ENCODE results near the gene GALNTL6.

GALNTL6 gene

DNA sequence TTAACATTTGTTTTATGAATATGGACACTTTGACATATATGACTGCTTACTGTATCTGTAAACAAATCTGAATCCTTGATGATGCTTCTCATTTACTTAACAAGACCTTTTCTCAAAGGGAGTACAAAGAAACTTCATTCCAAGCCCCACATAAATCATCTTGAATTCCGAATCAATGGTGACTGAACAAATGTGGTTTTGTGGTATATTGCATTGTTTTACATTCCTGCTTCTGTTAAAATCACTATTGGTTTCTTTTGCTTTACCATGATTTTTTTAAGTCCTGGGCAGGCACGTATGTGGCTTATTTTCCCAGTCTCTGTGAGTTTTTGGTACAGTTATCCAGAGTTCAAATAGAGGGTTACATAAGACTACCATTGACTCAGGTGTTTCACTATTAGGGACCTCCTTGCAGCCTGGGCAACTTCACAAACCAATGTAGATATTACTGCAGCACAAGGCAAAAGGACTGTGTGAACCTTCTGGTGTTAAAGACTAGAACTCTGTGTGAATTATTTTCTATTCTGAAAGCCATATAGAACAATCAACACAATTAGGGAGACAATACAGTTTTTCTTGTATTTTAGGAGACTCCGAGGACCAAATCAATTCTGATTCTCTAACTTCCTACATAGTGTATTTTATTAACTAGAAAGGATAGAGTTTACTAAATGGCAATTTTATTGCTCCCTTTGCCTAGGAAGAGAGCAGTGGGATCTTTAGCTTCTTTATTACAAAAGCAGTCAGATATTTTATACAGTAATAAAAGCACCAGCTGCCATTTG lies 196.4 kb downstream of the GALNTL6 start:
- H3K27ac ChIP-seq (ENCODE audit: low read depth, low read length): no peak overlapping the region
- no peaks in the 10 kb centered on the region for H3K27me3 ChIP-seq (ENCODE audit: control insufficient read depth in 1 of 2, insufficient read depth in 2 of 2, low read length in 2 of 2)
- no peak overlapping the region for H3K9ac ChIP-seq (ENCODE audit: low read length)
- H3K36me3 ChIP-seq (ENCODE audit: insufficient read depth, low read length): no peaks in the 10 kb centered on the region
- no peaks in the 10 kb centered on the region for H3K4me1 ChIP-seq (ENCODE audit: insufficient read depth, low read length)
- H3K4me3 ChIP-seq (ENCODE audit: low read depth in 1 of 2, low read length in 2 of 2): no peak overlapping the region
- no peaks in the 10 kb centered on the region for H3K9me3 ChIP-seq (ENCODE audit: low read length)

DNA sequence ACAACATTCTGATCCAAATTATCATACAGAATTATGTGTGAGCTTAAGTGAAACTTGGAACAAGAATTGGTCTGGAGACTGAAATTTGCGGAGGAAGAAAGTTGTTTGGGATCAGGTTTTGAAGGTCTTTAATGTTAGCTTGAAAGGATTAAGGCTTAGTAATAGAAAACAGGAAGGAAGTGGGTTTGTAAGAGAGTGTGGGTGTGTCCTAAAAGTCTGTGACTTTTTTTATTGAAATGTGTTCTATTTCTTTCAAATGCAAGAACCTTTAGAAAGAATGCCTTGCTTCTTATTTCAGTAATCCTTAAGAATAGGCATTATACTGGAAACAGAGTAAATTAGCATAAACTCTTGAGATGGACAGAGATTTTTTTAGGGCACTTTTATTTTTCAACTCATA lies 198.0 kb downstream of the GALNTL6 start:
- Histone ChIP-seq H3K27me3 (ENCODE audit: control insufficient read depth in 1 of 2, insufficient read depth in 2 of 2, low read length in 2 of 2) (no peaks in the 10 kb centered on the region), H3K9me3 (ENCODE audit: low read length) (no peaks in the 10 kb centered on the region), H3K4me1 (ENCODE audit: insufficient read depth, low read length) (no peaks in the 10 kb centered on the region)

DNA sequence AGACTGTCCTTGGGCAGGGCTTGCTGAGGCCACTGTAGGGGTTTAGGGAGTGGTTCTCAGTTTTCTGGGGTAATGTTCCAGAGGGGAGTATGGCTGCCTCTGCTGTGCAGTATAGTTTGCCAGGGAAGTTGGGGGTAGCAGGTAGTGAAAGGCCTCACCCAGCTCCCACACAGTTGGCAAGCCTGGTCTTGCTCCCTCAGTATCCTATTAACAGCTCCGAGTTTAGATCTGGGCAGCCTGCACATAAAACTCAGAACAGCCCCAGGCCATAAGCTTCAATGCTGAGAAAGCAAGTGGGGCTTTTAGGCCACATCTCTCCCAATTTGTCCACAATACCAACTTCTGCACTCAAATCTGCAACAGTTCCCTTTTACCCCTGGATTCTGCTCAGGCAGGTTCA lies 205.2 kb downstream of the GALNTL6 start:
- Histone ChIP-seq H3K4me3 (ENCODE audit: low read depth in 1 of 2, low read length in 2 of 2) (no peak overlapping the region), H3K9ac (ENCODE audit: low read length) (no peak overlapping the region), H3K36me3 (ENCODE audit: insufficient read depth, low read length) (no peaks in the 10 kb centered on the region), H3K9me3 (ENCODE audit: low read length) (no peaks in the 10 kb centered on the region), H3K27ac (ENCODE audit: low read depth, low read length) (no peak overlapping the region), H3K27me3 (ENCODE audit: control insufficient read depth in 1 of 2, insufficient read depth in 2 of 2, low read length in 2 of 2) (no peaks in the 10 kb centered on the region), H3K4me1 (ENCODE audit: insufficient read depth, low read length) (no peaks in the 10 kb centered on the region)

More for the DNA sequence above, 198.0 kb downstream of the GALNTL6 start:
- no peak overlapping the region for H3K4me3 ChIP-seq (ENCODE audit: low read depth in 1 of 2, low read length in 2 of 2)
- H3K9ac ChIP-seq (ENCODE audit: low read length): no peak overlapping the region
- H3K27ac ChIP-seq (ENCODE audit: low read depth, low read length): no peak overlapping the region
- H3K36me3 ChIP-seq (ENCODE audit: insufficient read depth, low read length): no peaks in the 10 kb centered on the region

DNA sequence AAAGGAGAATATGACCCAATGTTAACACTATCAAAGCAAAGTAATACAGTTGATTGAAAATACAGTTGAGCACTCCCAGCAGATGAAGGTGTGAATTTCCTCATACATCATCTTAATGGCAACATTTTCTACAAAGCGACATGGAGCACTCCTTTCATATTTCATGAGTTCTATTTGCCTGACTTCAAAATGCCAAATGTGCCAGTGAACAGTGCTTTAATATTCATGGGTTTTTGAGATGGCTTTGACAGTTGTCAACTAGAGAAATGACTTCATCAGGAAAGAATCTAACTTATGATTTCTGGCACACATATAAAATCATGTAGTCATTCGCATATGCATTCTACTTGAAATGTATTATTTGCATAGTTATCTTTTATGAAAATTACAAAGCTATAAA lies 222.4 kb downstream of the GALNTL6 start:
- no peak overlapping the region for H3K4me3 ChIP-seq (ENCODE audit: low read depth in 1 of 2, low read length in 2 of 2)
- H3K9me3 ChIP-seq (ENCODE audit: low read length): no peaks in the 10 kb centered on the region

DNA sequence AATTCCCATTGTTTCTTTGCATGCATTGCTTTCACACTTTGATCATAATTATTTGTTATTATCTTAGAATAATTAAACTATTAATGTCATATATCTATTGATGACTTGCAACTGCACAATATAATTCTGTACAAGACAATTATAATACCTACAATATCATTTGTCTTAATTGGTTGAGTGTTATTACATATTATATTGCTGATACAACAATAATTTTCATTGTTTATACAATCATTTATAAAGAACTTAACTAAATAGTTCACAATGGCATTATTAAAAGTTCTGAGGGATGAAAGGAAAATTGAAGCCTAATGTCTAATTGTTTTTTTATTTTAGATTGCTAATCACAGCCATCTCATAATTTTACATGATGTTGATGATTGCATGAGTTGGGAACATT lies 227.6 kb downstream of the GALNTL6 start:
- H3K4me3 ChIP-seq (ENCODE audit: low read depth in 1 of 2, low read length in 2 of 2): no peak overlapping the region

More for the DNA sequence above, 222.4 kb downstream of the GALNTL6 start:
- Histone ChIP-seq H3K36me3 (ENCODE audit: insufficient read depth, low read length) (no peaks in the 10 kb centered on the region), H3K27ac (ENCODE audit: low read depth, low read length) (no peak overlapping the region), H3K27me3 (ENCODE audit: control insufficient read depth in 1 of 2, insufficient read depth in 2 of 2, low read length in 2 of 2) (no peaks in the 10 kb centered on the region), H3K4me1 (ENCODE audit: insufficient read depth, low read length) (no peaks in the 10 kb centered on the region), H3K9ac (ENCODE audit: low read length) (no peak overlapping the region)

DNA sequence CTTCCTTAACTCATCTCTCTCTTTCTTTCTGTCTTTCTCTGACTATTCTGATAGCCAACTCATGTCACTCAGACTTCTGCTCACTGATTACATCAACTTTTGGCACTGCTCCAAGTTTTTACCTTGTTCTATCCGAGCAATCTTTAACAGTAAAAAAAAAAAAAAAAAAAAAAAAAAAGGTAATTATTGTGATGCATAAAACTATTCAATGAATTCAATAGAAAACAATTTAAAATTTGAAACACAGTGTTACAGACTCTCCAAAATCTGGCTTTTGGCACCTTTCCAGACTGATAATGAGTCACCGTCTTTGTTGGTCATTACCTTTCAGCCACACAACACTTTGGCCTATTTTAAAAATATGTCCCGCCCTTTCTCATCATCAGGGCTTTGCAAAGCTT lies 229.5 kb downstream of the GALNTL6 start:
- no peaks in the 10 kb centered on the region for H3K36me3 ChIP-seq (ENCODE audit: insufficient read depth, low read length)
- H3K9me3 ChIP-seq (ENCODE audit: low read length): no peaks in the 10 kb centered on the region
- H3K9ac ChIP-seq (ENCODE audit: low read length): no peak overlapping the region
- H3K27me3 ChIP-seq (ENCODE audit: control insufficient read depth in 1 of 2, insufficient read depth in 2 of 2, low read length in 2 of 2): no peaks in the 10 kb centered on the region
- no peak overlapping the region for H3K27ac ChIP-seq (ENCODE audit: low read depth, low read length)
- no peak overlapping the region for H3K4me3 ChIP-seq (ENCODE audit: low read depth in 1 of 2, low read length in 2 of 2)
- H3K4me1 ChIP-seq (ENCODE audit: insufficient read depth, low read length): no peaks in the 10 kb centered on the region

More for the DNA sequence above, 227.6 kb downstream of the GALNTL6 start:
- Histone ChIP-seq H3K9ac (ENCODE audit: low read length) (no peak overlapping the region), H3K36me3 (ENCODE audit: insufficient read depth, low read length) (no peaks in the 10 kb centered on the region), H3K9me3 (ENCODE audit: low read length) (no peaks in the 10 kb centered on the region), H3K4me1 (ENCODE audit: insufficient read depth, low read length) (no peaks in the 10 kb centered on the region), H3K27ac (ENCODE audit: low read depth, low read length) (no peak overlapping the region), H3K27me3 (ENCODE audit: control insufficient read depth in 1 of 2, insufficient read depth in 2 of 2, low read length in 2 of 2) (no peaks in the 10 kb centered on the region)

DNA sequence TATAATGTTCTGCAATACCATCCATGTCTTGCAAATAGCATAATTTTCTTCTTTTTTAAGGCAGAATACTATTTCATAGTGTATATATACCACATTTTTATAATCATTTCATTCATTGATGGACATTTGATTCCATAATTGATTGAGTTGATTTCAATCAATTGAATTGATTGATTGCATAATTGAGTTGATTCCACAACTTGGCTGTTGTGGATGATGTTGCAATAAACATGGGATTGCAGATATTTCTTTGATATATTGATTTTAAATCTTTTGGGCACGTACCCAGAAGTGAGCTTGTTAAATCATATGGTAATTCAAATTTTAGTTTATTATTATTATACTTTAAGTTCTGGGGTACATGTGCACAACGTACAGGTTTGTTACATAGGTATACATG lies 232.8 kb downstream of the GALNTL6 start:
- Histone ChIP-seq H3K9me3 (ENCODE audit: low read length) (no peaks in the 10 kb centered on the region), H3K4me1 (ENCODE audit: insufficient read depth, low read length) (no peaks in the 10 kb centered on the region), H3K36me3 (ENCODE audit: insufficient read depth, low read length) (no peaks in the 10 kb centered on the region), H3K9ac (ENCODE audit: low read length) (no peak overlapping the region), H3K27ac (ENCODE audit: low read depth, low read length) (no peak overlapping the region), H3K27me3 (ENCODE audit: control insufficient read depth in 1 of 2, insufficient read depth in 2 of 2, low read length in 2 of 2) (no peaks in the 10 kb centered on the region), H3K4me3 (ENCODE audit: low read depth in 1 of 2, low read length in 2 of 2) (no peak overlapping the region)

DNA sequence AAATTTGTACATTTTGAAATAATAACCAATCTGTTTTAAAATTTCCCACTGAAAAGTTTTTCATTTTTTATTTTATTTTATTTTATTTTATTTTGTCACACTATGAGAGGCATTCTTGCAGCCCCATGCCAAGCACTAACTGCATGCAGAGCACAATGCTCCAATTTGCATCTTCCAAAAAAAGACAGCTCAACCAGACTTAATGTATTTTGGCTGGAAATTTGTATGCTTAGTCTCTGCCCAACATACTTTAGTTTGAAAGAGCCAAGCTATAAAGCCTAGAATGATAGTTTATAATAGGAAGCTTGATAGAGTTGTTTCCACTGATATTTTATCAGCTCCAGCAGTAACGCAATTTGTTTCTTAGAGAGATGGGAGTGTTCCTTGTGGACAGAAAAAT lies 235.5 kb downstream of the GALNTL6 start:
- Histone ChIP-seq H3K27me3 (ENCODE audit: control insufficient read depth in 1 of 2, insufficient read depth in 2 of 2, low read length in 2 of 2) (no peaks in the 10 kb centered on the region), H3K9me3 (ENCODE audit: low read length) (no peaks in the 10 kb centered on the region), H3K4me1 (ENCODE audit: insufficient read depth, low read length) (no peaks in the 10 kb centered on the region), H3K27ac (ENCODE audit: low read depth, low read length) (no peak overlapping the region), H3K36me3 (ENCODE audit: insufficient read depth, low read length) (no peaks in the 10 kb centered on the region), H3K4me3 (ENCODE audit: low read depth in 1 of 2, low read length in 2 of 2) (no peak overlapping the region), H3K9ac (ENCODE audit: low read length) (no peak overlapping the region)

DNA sequence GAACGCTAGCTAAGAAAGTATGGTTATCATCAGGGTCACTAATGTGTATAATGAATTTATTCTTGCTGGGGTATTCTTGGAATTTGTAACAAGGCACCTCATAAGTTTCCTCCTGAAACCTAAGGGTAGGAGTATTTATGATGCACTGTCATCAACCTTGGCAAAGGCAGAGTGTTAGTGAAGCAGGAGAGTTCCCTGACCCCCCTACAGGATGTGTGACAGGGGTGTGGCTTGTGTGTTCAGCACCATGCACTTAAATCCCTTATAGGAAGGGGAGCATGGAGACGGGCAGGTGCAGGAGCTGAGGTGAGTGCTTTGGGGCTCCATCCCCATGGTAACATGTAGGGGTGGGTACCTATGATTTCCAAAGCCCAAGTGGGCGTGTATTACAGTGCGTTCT lies 237.7 kb downstream of the GALNTL6 start:
- H3K4me3 ChIP-seq (ENCODE audit: low read depth in 1 of 2, low read length in 2 of 2): no peak overlapping the region
- H3K36me3 ChIP-seq (ENCODE audit: insufficient read depth, low read length): no peaks in the 10 kb centered on the region
- H3K27ac ChIP-seq (ENCODE audit: low read depth, low read length): no peak overlapping the region

DNA sequence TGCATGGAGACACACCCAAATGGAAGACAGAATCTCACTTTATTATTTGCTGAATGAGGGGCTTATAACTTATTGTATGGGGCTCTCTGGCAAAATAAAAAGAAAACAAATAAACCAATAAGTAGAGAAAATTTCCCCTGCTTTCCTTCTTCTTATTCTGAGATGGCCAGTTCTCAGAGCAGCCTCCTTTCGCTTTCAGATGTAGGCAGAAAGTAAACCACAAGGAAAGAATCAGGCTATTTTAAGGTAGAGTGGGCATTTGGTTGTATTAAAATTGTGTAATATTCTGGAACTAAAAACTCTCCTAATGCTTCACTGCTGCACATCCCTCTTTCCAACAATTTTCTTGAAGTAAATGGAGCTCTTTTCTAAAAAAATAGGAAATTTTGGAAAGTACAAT lies 241.8 kb downstream of the GALNTL6 start:
- Histone ChIP-seq H3K9me3 (ENCODE audit: low read length) (no peaks in the 10 kb centered on the region), H3K4me3 (ENCODE audit: low read depth in 1 of 2, low read length in 2 of 2) (no peak overlapping the region), H3K36me3 (ENCODE audit: insufficient read depth, low read length) (no peaks in the 10 kb centered on the region), H3K9ac (ENCODE audit: low read length) (no peak overlapping the region), H3K4me1 (ENCODE audit: insufficient read depth, low read length) (no peaks in the 10 kb centered on the region), H3K27ac (ENCODE audit: low read depth, low read length) (no peak overlapping the region), H3K27me3 (ENCODE audit: control insufficient read depth in 1 of 2, insufficient read depth in 2 of 2, low read length in 2 of 2) (no peaks in the 10 kb centered on the region)

More for the DNA sequence above, 237.7 kb downstream of the GALNTL6 start:
- H3K27me3 ChIP-seq (ENCODE audit: control insufficient read depth in 1 of 2, insufficient read depth in 2 of 2, low read length in 2 of 2): no peaks in the 10 kb centered on the region
- no peaks in the 10 kb centered on the region for H3K4me1 ChIP-seq (ENCODE audit: insufficient read depth, low read length)
- H3K9ac ChIP-seq (ENCODE audit: low read length): no peak overlapping the region
- no peaks in the 10 kb centered on the region for H3K9me3 ChIP-seq (ENCODE audit: low read length)

DNA sequence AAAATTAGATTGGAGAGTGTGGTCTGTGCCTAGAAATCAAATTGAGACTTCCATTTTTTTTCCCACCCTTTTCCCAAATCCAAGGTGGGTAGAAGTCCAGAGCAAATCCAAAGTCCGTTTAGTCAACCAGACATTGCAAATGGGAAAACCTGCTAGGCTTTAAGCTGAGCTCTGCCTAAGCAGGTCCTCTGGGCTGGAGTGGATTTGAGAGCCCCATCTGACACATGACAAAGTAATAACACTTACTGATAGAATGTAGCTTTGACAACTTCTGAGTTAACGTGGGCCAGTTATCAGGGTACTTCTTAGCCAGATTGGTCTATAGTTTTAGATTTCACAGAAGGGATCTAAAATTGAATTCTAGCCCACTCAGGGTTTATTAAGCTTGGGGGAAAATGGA lies 242.3 kb downstream of the GALNTL6 start:
- H3K27me3 ChIP-seq (ENCODE audit: control insufficient read depth in 1 of 2, insufficient read depth in 2 of 2, low read length in 2 of 2): no peaks in the 10 kb centered on the region
- H3K4me3 ChIP-seq (ENCODE audit: low read depth in 1 of 2, low read length in 2 of 2): no peak overlapping the region
- no peak overlapping the region for H3K27ac ChIP-seq (ENCODE audit: low read depth, low read length)
- no peak overlapping the region for H3K9ac ChIP-seq (ENCODE audit: low read length)
- no peaks in the 10 kb centered on the region for H3K9me3 ChIP-seq (ENCODE audit: low read length)
- no peaks in the 10 kb centered on the region for H3K4me1 ChIP-seq (ENCODE audit: insufficient read depth, low read length)
- H3K36me3 ChIP-seq (ENCODE audit: insufficient read depth, low read length): no peaks in the 10 kb centered on the region

DNA sequence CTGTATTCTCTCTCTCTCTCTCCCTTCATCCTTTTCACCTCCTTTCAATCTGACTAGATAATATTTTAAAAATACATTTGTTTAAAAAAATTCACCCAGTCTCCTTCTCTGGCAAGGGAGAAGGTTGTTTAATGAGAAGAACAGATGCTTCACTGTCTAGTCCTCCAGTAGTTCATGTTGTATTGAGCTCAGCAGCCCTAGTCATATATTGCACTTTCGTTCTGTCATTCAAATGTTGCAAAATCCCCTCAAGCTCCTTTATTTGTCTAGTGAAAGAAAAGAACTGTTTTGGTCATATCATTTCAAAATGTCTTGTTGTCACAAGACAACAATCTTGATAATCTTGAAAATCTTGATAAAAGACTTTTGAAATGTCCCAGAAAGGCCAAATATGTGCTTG lies 248.0 kb downstream of the GALNTL6 start:
- no peaks in the 10 kb centered on the region for H3K36me3 ChIP-seq (ENCODE audit: insufficient read depth, low read length)
- no peak overlapping the region for H3K9ac ChIP-seq (ENCODE audit: low read length)
- no peaks in the 10 kb centered on the region for H3K27me3 ChIP-seq (ENCODE audit: control insufficient read depth in 1 of 2, insufficient read depth in 2 of 2, low read length in 2 of 2)

More for the DNA sequence above, 248.0 kb downstream of the GALNTL6 start:
- no peak overlapping the region for H3K4me3 ChIP-seq (ENCODE audit: low read depth in 1 of 2, low read length in 2 of 2)
- no peak overlapping the region for H3K27ac ChIP-seq (ENCODE audit: low read depth, low read length)
- H3K4me1 ChIP-seq (ENCODE audit: insufficient read depth, low read length): no peaks in the 10 kb centered on the region
- H3K9me3 ChIP-seq (ENCODE audit: low read length): no peaks in the 10 kb centered on the region

Data from muscle layer of colon (tissue), 2 donors.